Mesendoderm (in vitro differentiated cells): ENCODE results near the gene PLXNB2.

Source experiments
- DNase-seq: peaks from one replicate; pipeline ENCODE4 v3.0.0; 2013
- H2AK5ac ChIP-seq: 2 replicates; pipeline ENCODE4 v1.6.1; 2013; ENCODE audit warnings: low read length, inconsistent platforms
- H2BK120ac ChIP-seq: 2 replicates; pipeline ENCODE4 v1.6.1; 2013; ENCODE audit warnings: low read depth, mild to moderate bottlenecking, low read length, moderate library complexity, mixed read lengths
- H2BK15ac ChIP-seq: replicated peaks from 2 replicates; pipeline ENCODE4 v1.6.1; 2013; ENCODE audit warnings: low read depth, mild to moderate bottlenecking, moderate library complexity
- H2BK5ac ChIP-seq: 2 replicates; pipeline ENCODE4 v1.6.1; 2013; ENCODE audit warnings: low read length, inconsistent platforms
- H3K18ac ChIP-seq: 2 replicates; pipeline ENCODE4 v1.6.1; 2013; ENCODE audit warnings: mild to moderate bottlenecking, low read length, mixed read lengths
- H3K23ac ChIP-seq: one replicate; pipeline ENCODE4 v1.6.1; 2013; ENCODE audit warnings: low read length
- H3K27ac ChIP-seq: 2 replicates; pipeline ENCODE4 v1.5.1; 2013; ENCODE audit warnings: low read depth, mild to moderate bottlenecking, inconsistent platforms, low read length, moderate library complexity
- H3K27me3 ChIP-seq: 2 replicates; pipeline ENCODE4 v1.6.1; 2013; ENCODE audit warnings: low read length, control low read depth, mild to moderate bottlenecking, inconsistent platforms; ENCODE audit not compliant: insufficient read depth, poor library complexity
- H3K36me3 ChIP-seq: 2 replicates; pipeline ENCODE4 v1.6.1; 2013; ENCODE audit warnings: low read length, inconsistent platforms; ENCODE audit not compliant: control insufficient read depth, insufficient read depth
- H3K4ac ChIP-seq: one replicate; pipeline ENCODE4 v1.6.1; 2013; ENCODE audit warnings: low read depth, mild to moderate bottlenecking, low read length, moderate library complexity
- H3K4me1 ChIP-seq: 2 replicates; pipeline ENCODE4 v1.6.1; 2013; ENCODE audit warnings: low read depth, low read length, inconsistent platforms; ENCODE audit not compliant: control insufficient read depth
- H3K4me2 ChIP-seq: 2 replicates; pipeline ENCODE4 v1.6.1; 2013; ENCODE audit warnings: low read length
- H3K4me3 ChIP-seq: 2 replicates; pipeline ENCODE4 v1.5.1; 2013; ENCODE audit warnings: mild to moderate bottlenecking, low read length
- H3K56ac ChIP-seq: one replicate; pipeline ENCODE4 v1.6.1; 2013; ENCODE audit warnings: low read length
- H3K79me1 ChIP-seq: 2 replicates; pipeline ENCODE4 v1.6.1; 2013; ENCODE audit warnings: low read length, inconsistent platforms
- H3K79me2 ChIP-seq: 2 replicates; pipeline ENCODE4 v1.6.1; 2013; ENCODE audit warnings: mild to moderate bottlenecking, low read length; ENCODE audit not compliant: control insufficient read depth, insufficient read depth
- H3K9ac ChIP-seq: 2 replicates; pipeline ENCODE4 v1.6.1; 2013; ENCODE audit warnings: low read length, inconsistent platforms
- H4K5ac ChIP-seq: one replicate; pipeline ENCODE4 v1.6.1; 2013; ENCODE audit warnings: low read length
- H4K8ac ChIP-seq: one replicate; pipeline ENCODE4 v1.6.1; 2013; ENCODE audit warnings: low read depth, mild to moderate bottlenecking, control low read depth, low read length, moderate library complexity
- WGBS: extraction: QIAGEN DNeasy Blood & Tissue Kit; methylation state at CpG from one replicate; pipeline ENCODE4 v1.1.7; 2013; ENCODE audit warnings: low lambda C conversion rate, missing lambda C conversion rate; ENCODE audit not compliant: insufficient coverage; ENCODE audit errors: extremely low coverage; 5-methylcytosine and 5-hydroxymethylcytosine counted together

Gene PLXNB2

GRCh38 chr22:50268655-50269113 is 38.8 kb downstream of the PLXNB2 start:
- no peaks in the 10 kb centered on the region for H3K79me1 ChIP-seq
- H2BK5ac ChIP-seq: no peak overlapping the region
- no peak overlapping the region for H3K18ac ChIP-seq
- H4K8ac ChIP-seq: no peak overlapping the region
- WGBS: no CpG with 5 or more reads among the region's 9 CpGs
- H3K27ac ChIP-seq: no peak overlapping the region
- no peak overlapping the region for H3K9ac ChIP-seq
- no peak overlapping the region for H3K56ac ChIP-seq
- H2AK5ac ChIP-seq: no peak overlapping the region
- no peaks in the 10 kb centered on the region for H3K36me3 ChIP-seq
- no peak overlapping the region for H4K5ac ChIP-seq
- no peak overlapping the region for H2BK120ac ChIP-seq
- H2BK15ac ChIP-seq: no peak overlapping the region
- no peak overlapping the region for H3K4me2 ChIP-seq
- peaks cover 5% of the 10 kb centered on the region for H3K27me3 ChIP-seq
- H3K4ac ChIP-seq: no peak overlapping the region
- H3K79me2 ChIP-seq: no peaks in the 10 kb centered on the region
- no peak overlapping the region for H3K4me3 ChIP-seq
- no peak overlapping the region for H3K23ac ChIP-seq
- DNase-seq: no peak
- no peaks in the 10 kb centered on the region for H3K4me1 ChIP-seq

GRCh38 chr22:50267591-50268390 is 39.7 kb downstream of the PLXNB2 start:
- Histone ChIP-seq H3K23ac (no peak overlapping the region), H3K79me2 (no peaks in the 10 kb centered on the region), H3K4ac (no peak overlapping the region), H2BK120ac (no peak overlapping the region), H4K8ac (no peak overlapping the region), H3K27ac (no peak overlapping the region), H3K36me3 (no peaks in the 10 kb centered on the region), H3K4me3 (no peak overlapping the region), H3K4me1 (no peaks in the 10 kb centered on the region), H4K5ac (no peak overlapping the region), H3K9ac (no peak overlapping the region), H3K4me2 (no peak overlapping the region), H3K27me3 (peaks cover 5% of the 10 kb centered on the region), H3K18ac (no peak overlapping the region), H2BK15ac (no peak overlapping the region), H3K79me1 (no peaks in the 10 kb centered on the region), H2AK5ac (no peak overlapping the region), H3K56ac (no peak overlapping the region), H2BK5ac (no peak overlapping the region)
- DNase-seq: no peak
- no CpG with 5 or more reads among the region's 75 CpGs for WGBS

- no CpG with 5 or more reads among the region's 37 CpGs for WGBS
- Histone ChIP-seq H3K23ac (no peak overlapping the region), H3K4me1 (no peaks in the 10 kb centered on the region), H3K4me3 (no peak overlapping the region), H4K5ac (no peak overlapping the region), H3K4me2 (no peak overlapping the region), H3K18ac (no peak overlapping the region), H3K9ac (no peak overlapping the region), H2BK120ac (no peak overlapping the region), H2BK5ac (no peak overlapping the region), H2AK5ac (no peak overlapping the region), H3K4ac (no peak overlapping the region), H4K8ac (no peak overlapping the region), H3K79me1 (no peaks in the 10 kb centered on the region), H3K27me3 (peaks cover 5% of the 10 kb centered on the region), H3K56ac (no peak overlapping the region), H3K79me2 (no peaks in the 10 kb centered on the region), H3K27ac (no peak overlapping the region), H3K36me3 (no peaks in the 10 kb centered on the region), H2BK15ac (no peak overlapping the region)
- DNase-seq: no peak
These were observed 40.5 kb downstream of the PLXNB2 start for GRCh38 chr22:50266994-50267393.

GRCh38 chr22:50264946-50265669 is 42.3 kb downstream of the PLXNB2 start:
- Histone ChIP-seq H3K56ac (no peak overlapping the region), H4K5ac (no peak overlapping the region), H3K4me2 (no peak overlapping the region), H3K4ac (no peak overlapping the region), H3K27me3 (peaks cover 5% of the 10 kb centered on the region), H3K4me3 (no peak overlapping the region), H3K27ac (no peak overlapping the region), H3K23ac (no peak overlapping the region), H3K79me1 (no peaks in the 10 kb centered on the region), H4K8ac (no peak overlapping the region), H2BK120ac (no peak overlapping the region), H3K79me2 (no peaks in the 10 kb centered on the region), H2AK5ac (no peak overlapping the region), H3K36me3 (no peaks in the 10 kb centered on the region), H3K4me1 (no peaks in the 10 kb centered on the region), H3K9ac (no peak overlapping the region), H2BK5ac (no peak overlapping the region), H2BK15ac (no peak overlapping the region), H3K18ac (no peak overlapping the region)
- WGBS: no CpG with 5 or more reads among the region's 15 CpGs
- DNase-seq: no peak

GRCh38 chr22:50264104-50264745 is 43.2 kb downstream of the PLXNB2 start:
- Histone ChIP-seq H3K4me3 (no peak overlapping the region), H3K79me1 (no peaks in the 10 kb centered on the region), H3K4me1 (no peaks in the 10 kb centered on the region), H2BK120ac (no peak overlapping the region), H3K18ac (no peak overlapping the region), H2BK15ac (no peak overlapping the region), H3K4me2 (no peak overlapping the region), H4K5ac (no peak overlapping the region), H3K27ac (no peak overlapping the region), H3K36me3 (no peaks in the 10 kb centered on the region), H3K27me3 (peaks cover 1% of the 10 kb centered on the region), H3K56ac (no peak overlapping the region), H3K79me2 (no peaks in the 10 kb centered on the region), H2BK5ac (no peak overlapping the region), H3K4ac (no peak overlapping the region), H3K23ac (no peak overlapping the region), H2AK5ac (no peak overlapping the region), H3K9ac (no peak overlapping the region), H4K8ac (no peak overlapping the region)
- no CpG with 5 or more reads among the region's 15 CpGs for WGBS
- no peak for DNase-seq
